Endometrial microvascular endothelial cells (primary cell): ENCODE data around the gene EFNA4. TPM values are rescaled to one million over a fixed set of nuclear protein-coding genes. Genes with fewer than 3 reads are reported as not detected.

Experiments used
- in situ Hi-C: cut with HindIII; loops from 2 replicates; pipeline ENCODE4 v1.10.0; 2017; ENCODE audit warnings: low sequenced_read_pairs, low pct_unique_long_range_greater_than_20kb; ENCODE audit errors: inconsistent ontology term
- total RNA-seq: library from RNA; depleted of rRNA; stranded (reverse); fragments of >200 nt; gene quantifications from one replicate; pipeline ENCODE4 v1.2.3, GENCODE V29; 2015; ENCODE audit errors: inconsistent ontology term

The EFNA4 gene
- total RNA-seq, 1 donor from 2014 or later = 15.8 TPM

GRCh38 chr1:155068599-155068998, 5.1 kb downstream of the EFNA4 start:
- in situ Hi-C loops = loop anchor here (10.0 kb wide), 1 partner anchor 54 kb away; no protein-coding TSS in a partner anchor

- in situ Hi-C loops = loop anchor here (10.0 kb wide), 1 partner anchor 55 kb away; no protein-coding TSS in a partner anchor
These were observed 6.1 kb downstream of the EFNA4 start for GRCh38 chr1:155069551-155070157.

- in situ Hi-C loops = no loop called here
These were observed 6.7 kb downstream of the EFNA4 start for GRCh38 chr1:155070158-155070621.

GRCh38 chr1:155070721-155071569, 7.4 kb downstream of the EFNA4 start:
- in situ Hi-C loops = no loop called here

GRCh38 chr1:155071701-155072100, 8.2 kb downstream of the EFNA4 start:
- in situ Hi-C loops = no loop called here

GRCh38 chr1:155072531-155073289, 9.2 kb downstream of the EFNA4 start:
- in situ Hi-C loops = no loop called here

- in situ Hi-C loops = no loop called here
These were observed 10.1 kb downstream of the EFNA4 start for GRCh38 chr1:155073377-155074242.

GRCh38 chr1:155075535-155075934, 12.0 kb downstream of the EFNA4 start:
- in situ Hi-C loops = no loop called here

- in situ Hi-C loops = no loop called here
These were observed 12.8 kb downstream of the EFNA4 start for GRCh38 chr1:155076371-155076770.

GRCh38 chr1:155077346-155077745, 13.8 kb downstream of the EFNA4 start:
- in situ Hi-C loops = no loop called here

- in situ Hi-C loops = no loop called here
These were observed 14.4 kb downstream of the EFNA4 start for GRCh38 chr1:155077758-155078445.

GRCh38 chr1:155078469-155079209, 15.1 kb downstream of the EFNA4 start, which contains the start of gene EFNA3:
Gene EFNA3 (plus strand): TSS chr1:155078837. CDS start chr1:155078942, 105 bp downstream.
- in situ Hi-C loops = no loop called here

- in situ Hi-C loops = no loop called here
These were observed 15.6 kb downstream of the EFNA4 start for GRCh38 chr1:155079210-155079486.

- in situ Hi-C loops = no loop called here
These were observed 16.2 kb downstream of the EFNA4 start for GRCh38 chr1:155079487-155080311.

GRCh38 chr1:155080312-155081228, 17.0 kb downstream of the EFNA4 start:
- in situ Hi-C loops = no loop called here
